H9 (cell line): ENCODE measurements around the gene VPS13A. TPM values are rescaled to one million over a fixed set of nuclear protein-coding genes. Genes with fewer than 3 reads are reported as not detected.

ENCODE experiments used
- DNase-seq: peaks from one replicate; pipeline ENCODE4 v3.0.0-alpha.2; 2017
- H2AFZ ChIP-seq: one replicate; pipeline ENCODE4 v1.6.1; 2013; ENCODE audit warnings: mild to moderate bottlenecking, low read length, control low read depth, moderate library complexity
- H2AK5ac ChIP-seq: 2 replicates; pipeline ENCODE4 v1.6.1; 2013; ENCODE audit warnings: low read length, control low read depth, mixed read lengths; ENCODE audit not compliant: insufficient read length
- H2BK120ac ChIP-seq: one replicate; pipeline ENCODE4 v1.6.1; 2013; ENCODE audit warnings: low read depth, mild to moderate bottlenecking, low read length, control low read depth, inconsistent platforms; ENCODE audit not compliant: poor library complexity, severe bottlenecking
- H2BK12ac ChIP-seq: 2 replicates; pipeline ENCODE4 v1.6.1; 2013; ENCODE audit warnings: low read length, control low read depth, mixed read lengths, low read depth; ENCODE audit not compliant: insufficient read length
- H2BK15ac ChIP-seq: 2 replicates; pipeline ENCODE4 v1.6.1; 2013; ENCODE audit warnings: low read depth, low read length, control low read depth
- H2BK20ac ChIP-seq: one replicate; pipeline ENCODE4 v1.6.1; 2013; ENCODE audit warnings: low read depth, mild to moderate bottlenecking, low read length, control low read depth, inconsistent platforms; ENCODE audit not compliant: poor library complexity, severe bottlenecking
- H2BK5ac ChIP-seq: 2 replicates; pipeline ENCODE4 v1.6.1; 2013; ENCODE audit warnings: low read length, control low read depth, mixed read lengths; ENCODE audit not compliant: insufficient read length
- H3K14ac ChIP-seq: 2 replicates; pipeline ENCODE4 v1.6.1; 2013; ENCODE audit warnings: low read length, control low read depth; ENCODE audit not compliant: insufficient read depth
- H3K18ac ChIP-seq: 2 replicates; pipeline ENCODE4 v1.6.1; 2013; ENCODE audit warnings: low read depth, mild to moderate bottlenecking, mixed read lengths, low read length, control low read depth; ENCODE audit not compliant: insufficient read length
- H3K23ac ChIP-seq: 2 replicates; pipeline ENCODE4 v1.6.1; 2013; ENCODE audit warnings: low read length, control low read depth, mixed read lengths, low read depth; ENCODE audit not compliant: insufficient read length
- H3K23me2 ChIP-seq: 2 replicates; pipeline ENCODE4 v1.6.1; 2013; ENCODE audit warnings: low read depth, mild to moderate bottlenecking, mixed read lengths, low read length, control low read depth; ENCODE audit not compliant: insufficient read length, poor library complexity, severe bottlenecking
- H3K27ac ChIP-seq: 2 replicates; pipeline ENCODE4 v1.5.1; 2013; ENCODE audit warnings: low read length, control low read depth, mixed read lengths, low read depth; ENCODE audit not compliant: insufficient read length
- H3K27me3 ChIP-seq: 2 replicates; pipeline ENCODE4 v1.6.1; 2013; ENCODE audit warnings: low read length, control low read depth, inconsistent platforms; ENCODE audit not compliant: insufficient read depth
- H3K4ac ChIP-seq: 2 replicates; pipeline ENCODE4 v1.6.1; 2013; ENCODE audit warnings: low read depth, mild to moderate bottlenecking, control low read depth, inconsistent platforms, low read length, moderate library complexity
- H3K4me1 ChIP-seq: 2 replicates; pipeline ENCODE4 v1.6.1; 2013; ENCODE audit warnings: low read length, control low read depth, inconsistent platforms; ENCODE audit not compliant: insufficient read depth
- H3K4me2 ChIP-seq: 2 replicates; pipeline ENCODE4 v1.6.1; 2013; ENCODE audit warnings: low read length, control low read depth, mixed read lengths; ENCODE audit not compliant: insufficient read length, insufficient read depth
- H3K56ac ChIP-seq: 2 replicates; pipeline ENCODE4 v1.6.1; 2013; ENCODE audit warnings: low read depth, mild to moderate bottlenecking, mixed read lengths, low read length, control low read depth; ENCODE audit not compliant: insufficient read length
- H3K79me1 ChIP-seq: 2 replicates; pipeline ENCODE4 v1.6.1; 2013; ENCODE audit warnings: low read depth, mild to moderate bottlenecking, moderate library complexity, low read length, control low read depth, inconsistent platforms; ENCODE audit not compliant: insufficient read depth, poor library complexity, severe bottlenecking
- H3K79me2 ChIP-seq: 2 replicates; pipeline ENCODE4 v1.6.1; 2013; ENCODE audit warnings: low read length, control low read depth, inconsistent platforms; ENCODE audit not compliant: insufficient read depth
- H3K9ac ChIP-seq: 2 replicates; pipeline ENCODE4 v1.6.1; 2013; ENCODE audit warnings: low read length, control low read depth, mixed read lengths; ENCODE audit not compliant: insufficient read length; ENCODE audit errors: extremely low read depth
- H3K9me3 ChIP-seq: one replicate; pipeline ENCODE4 v1.6.1; 2013; ENCODE audit warnings: low read depth, low read length, inconsistent platforms; ENCODE audit not compliant: control insufficient read depth
- H3T11ph ChIP-seq: one replicate; pipeline ENCODE4 v1.6.1; 2013; ENCODE audit warnings: mild to moderate bottlenecking, low read length, control low read depth, inconsistent platforms
- H4K20me1 ChIP-seq: one replicate; pipeline ENCODE4 v1.6.1; 2013; ENCODE audit not compliant: control insufficient read depth, insufficient read length, insufficient read depth
- H4K5ac ChIP-seq: 2 replicates; pipeline ENCODE4 v1.6.1; 2013; ENCODE audit warnings: low read depth, mild to moderate bottlenecking, mixed read lengths, low read length, control low read depth; ENCODE audit not compliant: insufficient read length
- H4K8ac ChIP-seq: replicated peaks from 2 replicates; pipeline ENCODE4 v1.6.1; 2013; ENCODE audit warnings: low read length, control low read depth, mixed read lengths, low read depth; ENCODE audit not compliant: insufficient read length
- H4K91ac ChIP-seq: 2 replicates; pipeline ENCODE4 v1.6.1; 2013; ENCODE audit warnings: low read depth, mild to moderate bottlenecking, moderate library complexity, mixed read lengths, low read length, control low read depth; ENCODE audit not compliant: insufficient read length
- H3K27ac Mint-ChIP-seq, 3 experiments: 2 replicates in 2 of 3; 3 replicates in 1 of 3; pipeline ENCODE4 v1.8.0; 2020 to 2021; ENCODE audit warnings: mixed read lengths in 3 of 3, mild to moderate bottlenecking in 1 of 3, moderate library complexity in 1 of 3
- H3K27me3 Mint-ChIP-seq: 2 replicates; pipeline ENCODE4 v1.8.0; 2021; ENCODE audit warnings: low read depth, mild to moderate bottlenecking, moderate library complexity, mixed read lengths
- H3K36me3 Mint-ChIP-seq, 3 experiments: 2 replicates in 2 of 3; 3 replicates in 1 of 3; pipeline ENCODE4 v1.8.0; 2020 to 2021; ENCODE audit warnings: low read depth in 3 of 3, mixed read lengths in 3 of 3; ENCODE audit not compliant: insufficient read depth in 1 of 3
- H3K4me1 Mint-ChIP-seq, 2 experiments: 2 replicates each; pipeline ENCODE4 v1.8.0; 2020; ENCODE audit warnings: mixed read lengths in 2 of 2
- H3K4me3 Mint-ChIP-seq, 2 experiments: 2 replicates in 1 of 2; 3 replicates in 1 of 2; pipeline ENCODE4 v1.8.0; 2020 to 2021; ENCODE audit warnings: mild to moderate bottlenecking in 2 of 2, mixed read lengths in 2 of 2, moderate library complexity in 1 of 2
- H3K9me3 Mint-ChIP-seq, 2 experiments: 2 replicates in 1 of 2; 3 replicates in 1 of 2; pipeline ENCODE4 v1.8.0; 2020; ENCODE audit warnings: mild to moderate bottlenecking in 2 of 2, mixed read lengths in 2 of 2, moderate library complexity in 1 of 2
- CTCF ChIP-seq: fragments of 200-600 bp; sonication (generic); conservative IDR thresholded peaks from 3 replicates; pipeline ENCODE4 v1.8.0; 2021; ENCODE audit warnings: antibody characterized with exemption, mild to moderate bottlenecking
- WGBS: extraction: QIAGEN DNeasy Blood & Tissue Kit; methylation state at CpG from one replicate; pipeline ENCODE4 v1.1.7; 2013; ENCODE audit warnings: missing lambda C conversion rate, low lambda C conversion rate, mixed read lengths; ENCODE audit not compliant: insufficient read length; ENCODE audit errors: extremely low coverage; 5-methylcytosine and 5-hydroxymethylcytosine counted together
- total RNA-seq: library from RNA; stranded (reverse); gene quantifications from 2 replicates; pipeline ENCODE4 v1.2.1, GENCODE V29; 2021

The VPS13A gene
- total RNA-seq, 1 experiment from 2014 or later: 34.0 TPM

GRCh38 chr9:77424993-77425392 is 247.7 kb downstream of the VPS13A start:
- Histone ChIP-seq H4K20me1 (no peaks in the 10 kb centered on the region), H4K91ac (no peak overlapping the region), H2AFZ (no peak overlapping the region), H3K56ac (no peak overlapping the region), H3K9ac (no peak overlapping the region), H2BK20ac (no peak overlapping the region), H3K79me1 (no peaks in the 10 kb centered on the region), H3K9me3 (no peaks in the 10 kb centered on the region), H3K27me3 (no peaks in the 10 kb centered on the region), H2BK5ac (no peak overlapping the region), H2AK5ac (no peak overlapping the region), H3K27ac (no peak overlapping the region), H3K18ac (no peak overlapping the region), H3K14ac (no peak overlapping the region; the same call in 1 of the 2 replicates), H3K4ac (no peak overlapping the region), H3K4me2 (no peak overlapping the region), H4K8ac (no peak overlapping the region), H3K79me2 (no peaks in the 10 kb centered on the region), H3K4me1 (no peaks in the 10 kb centered on the region), H3T11ph (no peak overlapping the region), H3K23ac (no peak overlapping the region), H4K5ac (no peak overlapping the region), H2BK120ac (no peak overlapping the region), H2BK12ac (no peak overlapping the region), H2BK15ac (no peak overlapping the region), H3K23me2 (no peaks in the 10 kb centered on the region)
- no CpG with 5 or more reads among the region's 2 CpGs for WGBS
- TF ChIP-seq CTCF: no peak
- no peak overlapping the region for H3K4me3 Mint-ChIP-seq
- no peaks in the 10 kb centered on the region; a peak in 2 of 7 replicates for H3K36me3 Mint-ChIP-seq
- no peaks in the 10 kb centered on the region; a peak in 1 of 5 replicates for H3K9me3 Mint-ChIP-seq
- no peaks in the 10 kb centered on the region for H3K27me3 Mint-ChIP-seq
- H3K4me1 Mint-ChIP-seq: no peaks in the 10 kb centered on the region; a peak in 1 of 4 replicates
- DNase-seq: no peak
- no peak overlapping the region; a peak in 2 of 7 replicates for H3K27ac Mint-ChIP-seq
